Breast epithelium (tissue), 3 donors: Measurements from ENCODE around the gene GPR39.

Experiments used
- CTCF ChIP-seq, 3 donors: fragments of 450-650 bp; IDR thresholded peaks; one replicate each; pipeline ENCODE4 v1.5.1; 2016 to 2017; ENCODE audit warnings: antibody characterized with exemption in 3 of 3, mild to moderate bottlenecking in 3 of 3, moderate library complexity in 3 of 3
- POLR2A ChIP-seq: fragments of 450-650 bp; IDR thresholded peaks from one replicate; pipeline ENCODE4 v1.6.1; 2016; ENCODE audit warnings: antibody characterized with exemption, mild to moderate bottlenecking, moderate library complexity

GRCh38 chr2:132424526-132425121 is 8.0 kb downstream of the GPR39 start:
- no peak for TF ChIP-seq CTCF (IDR thresholded peaks at IDR 0.05)
- TF ChIP-seq POLR2A, result no peak
